Rectal smooth muscle tissue (tissue), 1 donor: ENCODE results near the gene GUCA2A.

Experiments
- H3K27ac ChIP-seq: one replicate; pipeline ENCODE4 v1.7.0; 2013; ENCODE audit warnings: low read depth, low read length, inconsistent platforms
- H3K27me3 ChIP-seq: one replicate; pipeline ENCODE4 v1.7.0; 2013; ENCODE audit warnings: low read length; ENCODE audit not compliant: control insufficient read depth, insufficient read depth
- H3K36me3 ChIP-seq: one replicate; pipeline ENCODE4 v1.7.0; 2013; ENCODE audit warnings: low read length; ENCODE audit not compliant: control insufficient read depth, insufficient read depth
- H3K4me1 ChIP-seq: one replicate; pipeline ENCODE4 v1.7.0; 2013; ENCODE audit warnings: low read length; ENCODE audit not compliant: control insufficient read depth, insufficient read depth
- H3K4me3 ChIP-seq: one replicate; pipeline ENCODE4 v1.7.0; 2013; ENCODE audit warnings: low read length
- H3K9ac ChIP-seq: one replicate; pipeline ENCODE4 v1.7.0; 2013; ENCODE audit warnings: low read length

GUCA2A gene

GRCh38 chr1:42133809-42134526 is 30.6 kb downstream of the GUCA2A start:
- no peak overlapping the region for H3K4me3 ChIP-seq
- H3K27ac ChIP-seq, result no peak overlapping the region
- no peaks in the 10 kb centered on the region for H3K4me1 ChIP-seq
- no peak overlapping the region for H3K9ac ChIP-seq
- H3K36me3 ChIP-seq, result no peaks in the 10 kb centered on the region
- no peaks in the 10 kb centered on the region for H3K27me3 ChIP-seq

- Histone ChIP-seq H3K27me3 (no peaks in the 10 kb centered on the region), H3K36me3 (no peaks in the 10 kb centered on the region), H3K27ac (no peak overlapping the region), H3K9ac (no peak overlapping the region), H3K4me3 (no peak overlapping the region), H3K4me1 (no peaks in the 10 kb centered on the region)
These were observed 31.2 kb downstream of the GUCA2A start for GRCh38 chr1:42133390-42133789.

GRCh38 chr1:42130061-42130660 is 34.4 kb downstream of the GUCA2A start:
- Histone ChIP-seq H3K4me1 (no peaks in the 10 kb centered on the region), H3K9ac (no peak overlapping the region), H3K36me3 (no peaks in the 10 kb centered on the region), H3K27ac (no peak overlapping the region), H3K4me3 (no peak overlapping the region), H3K27me3 (no peaks in the 10 kb centered on the region)

GRCh38 chr1:42128964-42129363 is 35.6 kb downstream of the GUCA2A start:
- Histone ChIP-seq H3K27ac (no peak overlapping the region), H3K4me3 (no peak overlapping the region), H3K4me1 (no peaks in the 10 kb centered on the region), H3K27me3 (no peaks in the 10 kb centered on the region), H3K36me3 (no peaks in the 10 kb centered on the region), H3K9ac (no peak overlapping the region)

- Histone ChIP-seq H3K4me3 (no peak overlapping the region), H3K4me1 (no peaks in the 10 kb centered on the region), H3K27me3 (no peaks in the 10 kb centered on the region), H3K9ac (no peak overlapping the region), H3K36me3 (no peaks in the 10 kb centered on the region), H3K27ac (no peak overlapping the region)
These were observed 36.0 kb downstream of the GUCA2A start for GRCh38 chr1:42128499-42128898.

- Histone ChIP-seq H3K36me3 (no peaks in the 10 kb centered on the region), H3K27me3 (no peaks in the 10 kb centered on the region), H3K27ac (no peak overlapping the region), H3K4me1 (no peaks in the 10 kb centered on the region), H3K4me3 (no peak overlapping the region), H3K9ac (no peak overlapping the region)
These were observed 36.8 kb downstream of the GUCA2A start for GRCh38 chr1:42127767-42128166.

- no peak overlapping the region for H3K4me3 ChIP-seq
- H3K27ac ChIP-seq, result no peak overlapping the region
- no peaks in the 10 kb centered on the region for H3K4me1 ChIP-seq
- no peaks in the 10 kb centered on the region for H3K36me3 ChIP-seq
- no peaks in the 10 kb centered on the region for H3K27me3 ChIP-seq
- H3K9ac ChIP-seq, result no peak overlapping the region
These were observed 39.0 kb downstream of the GUCA2A start for GRCh38 chr1:42125552-42125951.

GRCh38 chr1:42122408-42122807 is 42.1 kb downstream of the GUCA2A start:
- no peaks in the 10 kb centered on the region for H3K36me3 ChIP-seq
- H3K27ac ChIP-seq, result no peak overlapping the region
- no peaks in the 10 kb centered on the region for H3K27me3 ChIP-seq

GRCh38 chr1:42118125-42118524 is 46.4 kb downstream of the GUCA2A start:
- no peaks in the 10 kb centered on the region for H3K27me3 ChIP-seq
- H3K4me1 ChIP-seq, result no peaks in the 10 kb centered on the region
- H3K4me3 ChIP-seq, result no peak overlapping the region
- no peaks in the 10 kb centered on the region for H3K36me3 ChIP-seq
- no peak overlapping the region for H3K9ac ChIP-seq
- H3K27ac ChIP-seq, result no peak overlapping the region

More at GRCh38 chr1:42122408-42122807, 42.1 kb downstream of the GUCA2A start:
- Histone ChIP-seq H3K4me3 (no peak overlapping the region), H3K9ac (no peak overlapping the region), H3K4me1 (no peaks in the 10 kb centered on the region)

- H3K27ac ChIP-seq, result no peak overlapping the region
- no peaks in the 10 kb centered on the region for H3K36me3 ChIP-seq
These were observed 47.3 kb downstream of the GUCA2A start for GRCh38 chr1:42117214-42117613.

GRCh38 chr1:42114229-42114628 is 50.3 kb downstream of the GUCA2A start:
- Histone ChIP-seq H3K9ac (no peak overlapping the region), H3K36me3 (no peaks in the 10 kb centered on the region), H3K4me1 (no peaks in the 10 kb centered on the region), H3K4me3 (no peak overlapping the region), H3K27ac (no peak overlapping the region), H3K27me3 (no peaks in the 10 kb centered on the region)

More at GRCh38 chr1:42117214-42117613, 47.3 kb downstream of the GUCA2A start:
- Histone ChIP-seq H3K4me3 (no peak overlapping the region), H3K9ac (no peak overlapping the region), H3K4me1 (no peaks in the 10 kb centered on the region), H3K27me3 (no peaks in the 10 kb centered on the region)
